IPS-20b (cell line): ENCODE data around the gene HIVEP1.
"Not testable (repeated sequence)": the region's sequence is repeated elsewhere in the genome, so short reads cannot be mapped to it uniquely, and the experiment has no call there.

Experiments used
- H3K27ac ChIP-seq: one replicate; pipeline ENCODE4 v1.5.1; 2013; ENCODE audit warnings: low read length
- H3K27me3 ChIP-seq: 2 replicates; pipeline ENCODE4 v1.6.1; 2013; ENCODE audit warnings: mild to moderate bottlenecking, low read length, inconsistent platforms; ENCODE audit not compliant: insufficient read depth
- H3K36me3 ChIP-seq: 2 replicates; pipeline ENCODE4 v1.6.1; 2013; ENCODE audit warnings: low read depth, mild to moderate bottlenecking, inconsistent platforms, low read length, moderate library complexity; ENCODE audit not compliant: insufficient read depth
- H3K4me1 ChIP-seq: 2 replicates; pipeline ENCODE4 v1.6.1; 2013; ENCODE audit warnings: mild to moderate bottlenecking, control low read depth, inconsistent platforms, low read length, moderate library complexity; ENCODE audit not compliant: insufficient read depth
- H3K4me3 ChIP-seq: 2 replicates; pipeline ENCODE4 v1.5.1; 2013; ENCODE audit warnings: mild to moderate bottlenecking, low read length, inconsistent platforms
- H3K9ac ChIP-seq: 2 replicates; pipeline ENCODE4 v1.6.1; 2013; ENCODE audit warnings: low read depth, mild to moderate bottlenecking, inconsistent platforms, low read length, moderate library complexity
- H3K9me3 ChIP-seq: 2 replicates; pipeline ENCODE4 v1.6.1; 2013; ENCODE audit warnings: mild to moderate bottlenecking, low read depth, low read length, inconsistent platforms; ENCODE audit not compliant: insufficient read depth

The HIVEP1 gene

GRCh38 chr6:12152023-12152970, 140.2 kb downstream of the HIVEP1 start:
- Histone ChIP-seq H3K4me1 (no peaks in the 10 kb centered on the region), H3K27ac (no peak overlapping the region), H3K9ac (no peak overlapping the region), H3K36me3 (peaks cover 5% of the 10 kb centered on the region; the same call in 1 of the 2 replicates), H3K4me3 (no peak overlapping the region), H3K9me3 (no peaks in the 10 kb centered on the region), H3K27me3 (no peaks in the 10 kb centered on the region)

- not testable (repeated sequence) for H3K27ac ChIP-seq, H3K9ac ChIP-seq, H3K9me3 ChIP-seq, H3K27me3 ChIP-seq, H3K36me3 ChIP-seq, H3K4me3 ChIP-seq, H3K4me1 ChIP-seq
Observed at GRCh38 chr6:12155769-12156168, 143.7 kb downstream of the HIVEP1 start.

- Histone ChIP-seq H3K27me3 (no peaks in the 10 kb centered on the region), H3K36me3 (peaks cover 36% of the 10 kb centered on the region), H3K9me3 (no peaks in the 10 kb centered on the region), H3K9ac (no peak overlapping the region), H3K27ac (no peak overlapping the region), H3K4me1 (no peaks in the 10 kb centered on the region), H3K4me3 (no peak overlapping the region)
Observed at GRCh38 chr6:12158686-12159415, 146.7 kb downstream of the HIVEP1 start.

- Histone ChIP-seq H3K27ac (no peak overlapping the region), H3K27me3 (no peaks in the 10 kb centered on the region), H3K4me1 (no peaks in the 10 kb centered on the region), H3K4me3 (no peak overlapping the region), H3K9ac (no peak overlapping the region), H3K9me3 (no peaks in the 10 kb centered on the region), H3K36me3 (peaks cover 42% of the 10 kb centered on the region)
Observed at GRCh38 chr6:12160326-12160725, 148.2 kb downstream of the HIVEP1 start.

GRCh38 chr6:12162213-12162612, 150.1 kb downstream of the HIVEP1 start:
- H3K9ac ChIP-seq, result no peak overlapping the region
- H3K27ac ChIP-seq, result no peak overlapping the region
- no peaks in the 10 kb centered on the region for H3K27me3 ChIP-seq
- no peak overlapping the region for H3K4me3 ChIP-seq
- H3K4me1 ChIP-seq, result no peaks in the 10 kb centered on the region
- H3K36me3 ChIP-seq, result peaks cover 47% of the 10 kb centered on the region
- H3K9me3 ChIP-seq, result no peaks in the 10 kb centered on the region

- Histone ChIP-seq H3K9me3 (no peaks in the 10 kb centered on the region), H3K27ac (no peak overlapping the region), H3K9ac (no peak overlapping the region), H3K27me3 (no peaks in the 10 kb centered on the region), H3K4me1 (no peaks in the 10 kb centered on the region), H3K4me3 (no peak overlapping the region), H3K36me3 (peaks cover 45% of the 10 kb centered on the region)
Observed at GRCh38 chr6:12163149-12163548, 151.0 kb downstream of the HIVEP1 start.

- Histone ChIP-seq H3K9ac (no peak overlapping the region), H3K4me1 (no peaks in the 10 kb centered on the region), H3K27ac (no peak overlapping the region), H3K36me3 (peaks cover 43% of the 10 kb centered on the region), H3K27me3 (no peaks in the 10 kb centered on the region), H3K9me3 (no peaks in the 10 kb centered on the region), H3K4me3 (no peak overlapping the region)
Observed at GRCh38 chr6:12163744-12164507, 151.8 kb downstream of the HIVEP1 start.

GRCh38 chr6:12164508-12164770, 152.3 kb downstream of the HIVEP1 start:
- no peak overlapping the region for H3K4me3 ChIP-seq
- H3K27ac ChIP-seq, result no peak overlapping the region
- peaks cover 43% of the 10 kb centered on the region for H3K36me3 ChIP-seq
- H3K27me3 ChIP-seq, result no peaks in the 10 kb centered on the region
- no peaks in the 10 kb centered on the region for H3K9me3 ChIP-seq
- no peaks in the 10 kb centered on the region for H3K4me1 ChIP-seq
- H3K9ac ChIP-seq, result no peak overlapping the region

- H3K4me3 ChIP-seq, result no peak overlapping the region
- no peak overlapping the region for H3K9ac ChIP-seq
- H3K27me3 ChIP-seq, result no peaks in the 10 kb centered on the region
- no peak overlapping the region for H3K27ac ChIP-seq
- H3K36me3 ChIP-seq, result peaks cover 40% of the 10 kb centered on the region
- no peaks in the 10 kb centered on the region for H3K9me3 ChIP-seq
- no peaks in the 10 kb centered on the region for H3K4me1 ChIP-seq
Observed at GRCh38 chr6:12165297-12165696, 153.2 kb downstream of the HIVEP1 start.

GRCh38 chr6:12165722-12166280, 153.7 kb downstream of the HIVEP1 start:
- Histone ChIP-seq H3K27ac (no peak overlapping the region), H3K4me3 (no peak overlapping the region), H3K9me3 (no peaks in the 10 kb centered on the region), H3K4me1 (peaks cover 1% of the 10 kb centered on the region; the same call in 1 of the 2 replicates), H3K27me3 (no peaks in the 10 kb centered on the region), H3K36me3 (peaks cover 40% of the 10 kb centered on the region), H3K9ac (no peak overlapping the region)

GRCh38 chr6:12169377-12169776, 157.3 kb downstream of the HIVEP1 start:
- H3K36me3 ChIP-seq, result peaks cover 6% of the 10 kb centered on the region; the same call in 1 of the 2 replicates
- H3K27me3 ChIP-seq, result no peaks in the 10 kb centered on the region
- peaks cover 15% of the 10 kb centered on the region for H3K4me1 ChIP-seq
- no peak overlapping the region for H3K9ac ChIP-seq
- no peak overlapping the region for H3K27ac ChIP-seq
- H3K4me3 ChIP-seq, result no peak overlapping the region
- no peaks in the 10 kb centered on the region for H3K9me3 ChIP-seq
